H1 (cell line): ENCODE measurements around the gene COL27A1. TPM values are rescaled to one million over a fixed set of nuclear protein-coding genes. Genes with fewer than 3 reads are reported as not detected.

Source experiments
- CTCF ChIA-PET: fragments of 300-600 bp; sonication (Branson Sonifier 250); formaldehyde crosslinking; loops from one replicate; lab custom pipeline; 2021; ENCODE audit not compliant: partially characterized antibody; lab: Charles Lee
- POLR2A ChIA-PET: fragments of 300-600 bp; sonication (Branson Sonifier 250); formaldehyde crosslinking; loops from one replicate; lab custom pipeline; 2021; ENCODE audit warnings: inconsistent platforms; ENCODE audit not compliant: partially characterized antibody; lab: Charles Lee
- DNase-seq, 2 experiments: peaks; one replicate each; pipeline versions ENCODE4 v3.0.0 to v3.0.0-alpha.2; 2010 to 2022; ENCODE audit warnings: low spot score in 2 of 2, low read depth in 1 of 2, mixed read lengths in 1 of 2
- FAIRE-seq: peaks from 2 replicates; lab custom pipeline; 2011; peaks lifted over from hg19 to GRCh38; lab: Jason Lieb, UNC
- H2AFZ ChIP-seq: 2 replicates; pipeline ENCODE4 v1.8.1; 2012; ENCODE audit warnings: low read length, inconsistent platforms
- H2AK5ac ChIP-seq: 2 replicates; pipeline ENCODE4 v1.6.1; 2013; ENCODE audit warnings: low read depth, low read length
- H2BK120ac ChIP-seq: replicated peaks from 2 replicates; pipeline ENCODE3; 2013; ENCODE audit warnings: low read depth, low read length, inconsistent platforms
- H2BK12ac ChIP-seq: 2 replicates; pipeline ENCODE4 v1.6.1; 2013; ENCODE audit warnings: low read depth, low read length
- H2BK15ac ChIP-seq: 2 replicates; pipeline ENCODE4 v1.6.1; 2013; ENCODE audit warnings: low read length
- H2BK20ac ChIP-seq: 2 replicates; pipeline ENCODE4 v1.6.1; 2013; ENCODE audit warnings: low read length
- H2BK5ac ChIP-seq: 2 replicates; pipeline ENCODE4 v1.6.1; 2013; ENCODE audit warnings: low read depth, low read length
- H3K14ac ChIP-seq: 2 replicates; pipeline ENCODE4 v1.6.1; 2013; ENCODE audit warnings: inconsistent platforms; ENCODE audit not compliant: insufficient read length
- H3K18ac ChIP-seq: 2 replicates; pipeline ENCODE4 v1.6.1; 2013; ENCODE audit warnings: low read length; ENCODE audit errors: extremely low read depth
- H3K23ac ChIP-seq: 2 replicates; pipeline ENCODE4 v1.6.1; 2013; ENCODE audit warnings: inconsistent platforms; ENCODE audit not compliant: insufficient read length
- H3K23me2 ChIP-seq: 2 replicates; pipeline ENCODE4 v1.6.1; 2013; ENCODE audit warnings: low read depth, low read length
- H3K27ac ChIP-seq: 2 replicates; pipeline ENCODE4 v1.6.1; 2011; ENCODE audit warnings: low read depth, low read length, inconsistent platforms
- H3K27me3 ChIP-seq, 4 experiments: replicated peaks in 1 of 4; 1 replicate in 1 of 4; 2 replicates in 3 of 4; pipeline versions ENCODE4 v1.6.1 to v1.8.1; 2011 to 2013; ENCODE audit warnings: low read length in 3 of 4, mild to moderate bottlenecking in 3 of 4, inconsistent platforms in 2 of 4, mixed read lengths in 2 of 4, moderate library complexity in 1 of 4; ENCODE audit not compliant: control insufficient read depth in 3 of 4, insufficient read depth in 3 of 4; ENCODE audit errors: extremely low read depth in 1 of 4
- H3K36me3 ChIP-seq, 4 experiments: 2 replicates each; pipeline versions ENCODE4 v1.6.1 to v1.8.1; 2011 to 2013; ENCODE audit warnings: mild to moderate bottlenecking in 4 of 4, low read length in 3 of 4, moderate library complexity in 2 of 4, control low read depth in 1 of 4, inconsistent platforms in 1 of 4; ENCODE audit not compliant: insufficient read depth in 4 of 4, control insufficient read depth in 2 of 4
- H3K4ac ChIP-seq: replicated peaks from 2 replicates; pipeline ENCODE3; 2013; ENCODE audit warnings: low read length, low read depth, mixed read lengths, inconsistent platforms; ENCODE audit not compliant: insufficient read length
- H3K4me1 ChIP-seq, 4 experiments: replicated peaks in 1 of 4; 1 replicate in 1 of 4; 2 replicates in 3 of 4; pipeline versions ENCODE4 v1.6.1 to v1.8.1; 2011 to 2013; ENCODE audit warnings: low read length in 3 of 4, inconsistent platforms in 2 of 4, mixed read lengths in 1 of 4; ENCODE audit not compliant: insufficient read depth in 4 of 4, control insufficient read depth in 3 of 4
- H3K4me2 ChIP-seq, 2 experiments: 2 replicates each; pipeline versions ENCODE4 v1.6.1 to v1.8.1; 2011 to 2013; ENCODE audit warnings: low read depth in 2 of 2, low read length in 2 of 2, control low read depth in 1 of 2, inconsistent platforms in 1 of 2, mild to moderate bottlenecking in 1 of 2; ENCODE audit not compliant: insufficient read depth in 1 of 2
- H3K4me3 ChIP-seq, 4 experiments: fragments of 200-600, 300-600 bp in 1 of 4; sonication (generic), shearing (Covaris generic), sonication (Bioruptor Twin) in 1 of 4; 2 replicates each; pipeline versions ENCODE4 v1.5.1 to v1.8.1; 2011 to 2016; ENCODE audit warnings: low read length in 4 of 4, low read depth in 3 of 4, control low read depth in 2 of 4, inconsistent platforms in 2 of 4, mild to moderate bottlenecking in 2 of 4, mixed read lengths in 1 of 4, moderate library complexity in 1 of 4; ENCODE audit not compliant: insufficient read depth in 2 of 4; ENCODE audit errors: extremely low read depth in 1 of 4
- H3K56ac ChIP-seq: replicated peaks from 2 replicates; pipeline ENCODE3; 2013; ENCODE audit warnings: low read depth, mild to moderate bottlenecking, mixed read lengths, low read length, inconsistent platforms; ENCODE audit not compliant: insufficient read length
- H3K79me1 ChIP-seq: 2 replicates; pipeline ENCODE4 v1.6.1; 2013; ENCODE audit warnings: low read depth, low read length, control low read depth
- H3K79me2 ChIP-seq, 2 experiments: 2 replicates each; pipeline versions ENCODE4 v1.6.1 to v1.8.1; 2012 to 2013; ENCODE audit warnings: low read length in 2 of 2, mild to moderate bottlenecking in 2 of 2, inconsistent platforms in 1 of 2; ENCODE audit not compliant: insufficient read depth in 2 of 2, control insufficient read depth in 1 of 2
- H3K9ac ChIP-seq, 4 experiments: replicated peaks in 1 of 4; 1 replicate in 1 of 4; 2 replicates in 3 of 4; pipeline versions ENCODE4 v1.6.1 to v1.8.1; 2011 to 2013; ENCODE audit warnings: low read depth in 3 of 4, low read length in 3 of 4, control low read depth in 2 of 4, mild to moderate bottlenecking in 2 of 4, moderate library complexity in 2 of 4, inconsistent platforms in 1 of 4; ENCODE audit errors: extremely low read depth in 1 of 4
- H3K9me3 ChIP-seq, 2 experiments: 2 replicates each; pipeline versions ENCODE4 v1.6.1 to v1.8.1; 2012 to 2013; ENCODE audit warnings: mild to moderate bottlenecking in 2 of 2, moderate library complexity in 2 of 2, control low read depth in 1 of 2, inconsistent platforms in 1 of 2, low read depth in 1 of 2, low read length in 1 of 2, mixed read lengths in 1 of 2; ENCODE audit not compliant: insufficient read depth in 2 of 2
- H4K20me1 ChIP-seq, 2 experiments: replicated peaks in 1 of 2; 2 replicates each; pipeline versions ENCODE3 to v1.8.1; 2011 to 2013; ENCODE audit warnings: inconsistent platforms in 2 of 2, low read length in 2 of 2, mild to moderate bottlenecking in 1 of 2; ENCODE audit not compliant: insufficient read depth in 2 of 2, control insufficient read depth in 1 of 2
- H4K5ac ChIP-seq: 2 replicates; pipeline ENCODE4 v1.6.1; 2013; ENCODE audit warnings: low read length, low read depth, mixed read lengths, inconsistent platforms; ENCODE audit not compliant: insufficient read length
- H4K8ac ChIP-seq: 2 replicates; pipeline ENCODE4 v1.8.0; 2013; ENCODE audit warnings: mild to moderate bottlenecking, moderate library complexity, low read length, inconsistent platforms; ENCODE audit not compliant: insufficient read depth; ENCODE audit errors: extremely low read depth
- H4K91ac ChIP-seq: replicated peaks from 2 replicates; pipeline ENCODE3; 2013; ENCODE audit warnings: low read length, mixed read lengths, inconsistent platforms; ENCODE audit not compliant: insufficient read length
- CBX5 ChIP-seq: fragments of 300-800, 300-1000 bp; sonication (generic); IDR thresholded peaks from 2 replicates; pipeline ENCODE4 v1.7.1; 2016; ENCODE audit warnings: antibody characterized with exemption, low read length, low read depth
- POU5F1 ChIP-seq: IDR thresholded peaks from 2 replicates; pipeline ENCODE4 v1.6.1; 2011; ENCODE audit warnings: low read depth, mild to moderate bottlenecking, low read length, moderate library complexity
- SP2 ChIP-seq: IDR thresholded peaks from 2 replicates; pipeline ENCODE4 v1.6.1; 2012; ENCODE audit warnings: mild to moderate bottlenecking, low read length, inconsistent platforms
- WGBS, 2 experiments: shearing (Covaris generic) in 1 of 2; methylation state at CpG; one replicate each; pipeline versions ENCODE4 v1.1.6 to v1.1.7; 2013 to 2015; ENCODE audit warnings: low lambda C conversion rate in 2 of 2, mixed read lengths in 2 of 2, inconsistent platforms in 1 of 2, low coverage in 1 of 2, missing lambda C conversion rate in 1 of 2; ENCODE audit not compliant: insufficient replicate concordance in 2 of 2, insufficient coverage in 1 of 2, insufficient read length in 1 of 2; ENCODE audit errors: extremely low coverage in 1 of 2, missing lambda C conversion rate in 1 of 2; 5-methylcytosine and 5-hydroxymethylcytosine counted together
- polyA plus RNA-seq, 7 experiments: library from polyadenylated mRNA; depleted of rRNA in 3 of 7; stranded (reverse) in 5 of 7; unstranded in 2 of 7; fragments of >200 nt in 5 of 7; fragments of 200-250 nt in 2 of 7; gene quantifications; 1 replicate in 5 of 7; 2 replicates in 1 of 7; 4 replicates in 1 of 7; pipeline versions ENCODE4 v1.2.1 to v1.2.3, GENCODE V29; 2011 to 2013; ENCODE audit warnings: missing spikeins in 2 of 7, mixed read lengths in 2 of 7
- total RNA-seq: library from RNA; stranded (reverse); fragmentation: NEBNext Ultra II Directional; extraction: Animal tissue kit (Norgen Biotek cat#: 25700); gene quantifications from 2 replicates; pipeline ENCODE4 v1.2.1, GENCODE V29; 2021
- TF ChIP-seq, protein P1 (sequence below): IDR thresholded peaks from 2 replicates; pipeline ENCODE4 v1.6.1; 2011; ENCODE audit warnings: low read depth, mild to moderate bottlenecking, low read length; ENCODE audit not compliant: insufficient read depth

COL27A1 gene
- total and polyA plus RNA-seq, 2 of the 8 experiments (the other 6 are each of a cell fraction or from before 2014, with no cell fraction given), result 15.1 to 22.8 TPM

DNA sequence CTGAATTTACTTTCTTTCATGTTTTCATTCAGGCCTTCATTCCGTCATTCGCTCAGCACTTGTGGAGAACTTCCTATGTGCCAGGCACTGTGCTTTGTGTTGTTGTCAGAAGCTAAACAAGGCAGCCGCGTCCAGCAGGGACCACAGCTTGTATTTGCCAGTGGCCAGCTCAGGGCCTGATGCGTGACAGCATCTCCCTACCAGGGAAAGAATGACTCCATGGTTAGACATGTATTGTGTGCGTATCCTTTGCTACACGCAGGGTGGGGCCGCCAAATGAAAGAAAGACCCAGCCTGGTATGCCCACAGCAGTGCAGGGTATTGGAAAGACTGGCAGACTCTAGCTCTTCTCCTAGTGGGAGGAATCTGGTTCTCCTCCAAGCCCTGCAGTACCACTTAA lies 4.7 kb upstream of the COL27A1 start:
- no peak for FAIRE-seq
- Histone ChIP-seq H3K4me1 (peaks cover 0 to 8% (median 6%) of the 10 kb centered on the region in 4 experiments; a peak in 6 of 7 replicates), H2BK120ac (no peak overlapping the region), H2BK20ac (peak overlapping the region; percentile 90; the same call in 1 of the 2 replicates), H2BK12ac (0 out of 2 replicates have a peak overlapping the region, but pooled peaks have one; percentile 39), H4K5ac (no peak overlapping the region), H3K23ac (no peak overlapping the region), H2AK5ac (no peak overlapping the region), H3K4me2 (no peak overlapping the region), H3K9me3 (no peaks in the 10 kb centered on the region), H3K4ac (no peak overlapping the region), H3K27me3 (peaks cover 4 to 19% (median 17%) of the 10 kb centered on the region in 4 experiments), H4K8ac (no peak overlapping the region), H3K23me2 (peaks cover 11% of the 10 kb centered on the region), H3K27ac (no peak overlapping the region), H3K9ac (no peak overlapping the region), H3K56ac (no peak overlapping the region), H3K14ac (no peak overlapping the region), H2BK15ac (no peak overlapping the region; the same call in 1 of the 2 replicates), H4K20me1 (peaks cover 0 to 4% of the 10 kb centered on the region in 2 experiments), H2AFZ (no peak overlapping the region), H2BK5ac (no peak overlapping the region), H3K4me3 (no peak overlapping the region), H4K91ac (no peak overlapping the region), H3K79me2 (no peaks in the 10 kb centered on the region), H3K36me3 (no peaks in the 10 kb centered on the region), H3K18ac (no peak overlapping the region), H3K79me1 (no peaks in the 10 kb centered on the region; the same call in 1 of the 2 replicates)
- ChIA-PET CTCF (interaction anchor here (0.7 to 8.5 kb wide), 7 partner anchors 8 to 624 kb away, joined by 3 to 114 read pairs (median 15); no protein-coding TSS in a partner anchor), POLR2A (no interaction called here)
- WGBS, 2 experiments, result 80% methylated on average over 8 of the region's 8 CpGs; no CpG with 5 or more reads in 1 of the 2 experiments
- DNase-seq, result no peak
- TF ChIP-seq SP2 (no peak), POU5F1 (no peak), CBX5 (no peak)
- TF ChIP-seq, protein P1, sequence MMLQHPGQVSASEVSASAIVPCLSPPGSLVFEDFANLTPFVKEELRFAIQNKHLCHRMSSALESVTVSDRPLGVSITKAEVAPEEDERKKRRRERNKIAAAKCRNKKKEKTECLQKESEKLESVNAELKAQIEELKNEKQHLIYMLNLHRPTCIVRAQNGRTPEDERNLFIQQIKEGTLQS, result no peak
